ENCODE measurements around the gene GFRA1.

The GFRA1 gene

GRCh38 chr10:116121640-116122525, 151.1 kb downstream of the GFRA1 start:
- no peak for DNase-seq

- no peak for DNase-seq
Observed at GRCh38 chr10:116120688-116121455, 152.1 kb downstream of the GFRA1 start.

- DNase-seq: no peak
Observed at GRCh38 chr10:116118847-116119246, 154.2 kb downstream of the GFRA1 start.

- DNase-seq: no peak
Observed at GRCh38 chr10:116115797-116116196, 157.2 kb downstream of the GFRA1 start.

GRCh38 chr10:116115036-116115641, 157.9 kb downstream of the GFRA1 start:
- DNase-seq: no peak

- DNase-seq: no peak
Observed at GRCh38 chr10:116113721-116114501, 159.1 kb downstream of the GFRA1 start.

GRCh38 chr10:116112232-116113231, 160.5 kb downstream of the GFRA1 start:
- no peak for DNase-seq

GRCh38 chr10:116111483-116112095, 161.4 kb downstream of the GFRA1 start:
- DNase-seq: no peak

- no peak for DNase-seq
Observed at GRCh38 chr10:116110736-116111135, 162.3 kb downstream of the GFRA1 start.

GRCh38 chr10:116109881-116110280, 163.1 kb downstream of the GFRA1 start:
- no peak for DNase-seq

- DNase-seq: no peak
Observed at GRCh38 chr10:116109481-116109880, 163.5 kb downstream of the GFRA1 start.

GRCh38 chr10:116108095-116108494, 164.9 kb downstream of the GFRA1 start:
- DNase-seq: no peak

GRCh38 chr10:116106611-116107010, 166.4 kb downstream of the GFRA1 start:
- no peak for DNase-seq

- DNase-seq: no peak
Observed at GRCh38 chr10:116105264-116105663, 167.7 kb downstream of the GFRA1 start.

GRCh38 chr10:116104210-116104932, 168.6 kb downstream of the GFRA1 start:
- no peak for DNase-seq

- DNase-seq: no peak
Observed at GRCh38 chr10:116103668-116104067, 169.3 kb downstream of the GFRA1 start.

GRCh38 chr10:116101616-116102315, 171.2 kb downstream of the GFRA1 start:
- DNase-seq: no peak

GRCh38 chr10:116100984-116101383, 172.0 kb downstream of the GFRA1 start:
- no peak for DNase-seq

- no peak for DNase-seq
Observed at GRCh38 chr10:116099023-116099420, 174.0 kb downstream of the GFRA1 start.
